A549 (cell line): ENCODE results near the gene TSPAN4. TPM values are rescaled to one million over a fixed set of nuclear protein-coding genes. Genes with fewer than 3 reads are reported as not detected.

Experiments used
- ATAC-seq, 2 experiments: fragments of 200-7000 bp in 1 of 2; fragments of >200 bp in 1 of 2; cut with Nextera tagmentation in 1 of 2; cut with Tn5 transposase in 1 of 2; 3 replicates each; pipeline versions ENCODE4 v1.8.0 to v1.9.1; 2018 to 2020; ENCODE audit warnings: mild to moderate bottlenecking in 1 of 2, moderate library complexity in 1 of 2
- CTCF ChIA-PET: fragments of 300-600 bp; sonication (Branson Sonifier 250); formaldehyde crosslinking; extraction: SDS; loops from one replicate; lab custom pipeline; 2021; ENCODE audit warnings: antibody characterized with exemption, inconsistent platforms; lab: Yijun Ruan, JAX
- POLR2A ChIA-PET: fragments of 350-600 bp; formaldehyde crosslinking; extraction: SDS; loops from one replicate; lab custom pipeline; 2021; ENCODE audit warnings: antibody characterized with exemption, inconsistent platforms; lab: Yijun Ruan, JAX
- DNase-seq, 2 experiments: peaks; one replicate each; pipeline versions ENCODE4 v3.0.0 to v3.0.0-alpha.2; 2011 to 2016; ENCODE audit warnings: low read depth in 1 of 2, low spot score in 1 of 2
- FAIRE-seq: peaks from 2 replicates; lab custom pipeline; 2011; peaks lifted over from hg19 to GRCh38; lab: Jason Lieb, UNC
- H3K27ac ChIP-seq, 2 experiments: fragments of >200 bp; sonication (Bioruptor Twin); formaldehyde crosslinking; 3 replicates each; pipeline ENCODE4 v1.5.1; 2016 to 2017
- H3K4me1 ChIP-seq: fragments of >200 bp; sonication (Bioruptor Twin); formaldehyde crosslinking; 3 replicates; pipeline ENCODE4 v1.6.1; 2016
- H3K4me2 ChIP-seq: fragments of >200 bp; sonication (Bioruptor Twin); formaldehyde crosslinking; 3 replicates; pipeline ENCODE4 v1.6.1; 2016
- H3K4me3 ChIP-seq: fragments of >200 bp; sonication (Bioruptor Twin); formaldehyde crosslinking; 3 replicates; pipeline ENCODE4 v1.5.1; 2016
- H3K9me3 ChIP-seq: fragments of >200 bp; sonication (Bioruptor Twin); formaldehyde crosslinking; 3 replicates; pipeline ENCODE4 v1.6.1; 2016
- BHLHE40 ChIP-seq: IDR thresholded peaks from 2 replicates; pipeline ENCODE4 v1.6.1; 2012; ENCODE audit warnings: low read depth, low read length, inconsistent platforms
- CBX8 ChIP-seq: fragments of 200-600 bp; sonication (generic); IDR thresholded peaks from 2 replicates; pipeline ENCODE4 v1.6.1; 2016
- CHD2 ChIP-seq: fragments of 150-350 bp; IDR thresholded peaks from 2 replicates; pipeline ENCODE4 v1.6.1; 2014; ENCODE audit warnings: low read length; ENCODE audit not compliant: partially characterized antibody
- EHF ChIP-seq: fragments of 250-450 bp; sonication (Bioruptor Pico); IDR thresholded peaks from 2 replicates; pipeline ENCODE4 v1.5.0; 2020; ENCODE audit warnings: mild to moderate bottlenecking
- ESRRA ChIP-seq: fragments of 150-350 bp; IDR thresholded peaks from 2 replicates; pipeline ENCODE4 v1.6.1; 2014; ENCODE audit warnings: mild to moderate bottlenecking, low read length, borderline replicate concordance
- HOXA7 ChIP-seq: fragments of 250-450 bp; sonication (Bioruptor Pico); IDR thresholded peaks from 2 replicates; pipeline ENCODE4 v1.5.0; 2020; ENCODE audit warnings: mild to moderate bottlenecking, moderate library complexity
- JUNB ChIP-seq: fragments of >200 bp; sonication (Bioruptor Twin); formaldehyde crosslinking; IDR thresholded peaks from 2 replicates; pipeline ENCODE4 v1.6.1; 2016
- MAZ ChIP-seq: fragments of 150-350 bp; IDR thresholded peaks from 2 replicates; pipeline ENCODE4 v1.6.1; 2014; ENCODE audit warnings: antibody characterized with exemption, low read depth, low read length, borderline replicate concordance
- NR3C1 ChIP-seq: fragments of >200 bp; sonication (Bioruptor Twin); formaldehyde crosslinking; IDR thresholded peaks from 3 replicates; pipeline ENCODE4 v1.6.1; 2017
- POLR2AphosphoS2 ChIP-seq: conservative IDR thresholded peaks from 2 replicates; pipeline ENCODE4 v1.6.1; 2012; ENCODE audit warnings: low read length, improper control_type of control experiment, inconsistent platforms
- RCOR1 ChIP-seq: fragments of 150-350 bp; IDR thresholded peaks from 2 replicates; pipeline ENCODE4 v1.6.1; 2014; ENCODE audit warnings: antibody characterized with exemption, low read length, low read depth
- SMC3 ChIP-seq: fragments of >200 bp; sonication (Bioruptor Twin); formaldehyde crosslinking; IDR thresholded peaks from 3 replicates; pipeline ENCODE4 v1.6.1; 2018; ENCODE audit warnings: inconsistent platforms
- TFCP2L1 ChIP-seq: fragments of 250-450 bp; sonication (Bioruptor Pico); IDR thresholded peaks from 2 replicates; pipeline ENCODE4 v1.5.0; 2021; ENCODE audit warnings: mild to moderate bottlenecking
- ZSCAN20 ChIP-seq: fragments of 250-450 bp; sonication (Bioruptor Pico); IDR thresholded peaks from 2 replicates; pipeline ENCODE4 v1.8.0; 2022; ENCODE audit warnings: mild to moderate bottlenecking, moderate library complexity
- WGBS: methylation state at CpG from one replicate; pipeline ENCODE4 v1.1.6; 2017; ENCODE audit errors: missing lambda C conversion rate; 5-methylcytosine and 5-hydroxymethylcytosine counted together
- polyA plus RNA-seq, 4 experiments: library from polyadenylated mRNA; depleted of rRNA in 3 of 4; stranded (reverse); fragments of >200 nt; fragmentation: RNase III in 1 of 4; extraction: RNeasy Plus Mini Kit Qiagen cat#74134 plus additional on column Dnase treatment in 1 of 4; gene quantifications; 2 replicates in 3 of 4; 3 replicates in 1 of 4; pipeline ENCODE4 v1.2.3, GENCODE V29; 2011 to 2017
- TF ChIP-seq, protein P1 (sequence below): fragments of >200 bp; sonication (Bioruptor Twin); formaldehyde crosslinking; IDR thresholded peaks from 2 replicates; pipeline ENCODE4 v1.6.1; 2016
- TF ChIP-seq, protein P2 (sequence below): IDR thresholded peaks from 2 replicates; pipeline ENCODE4 v1.6.1; 2012; ENCODE audit warnings: low read depth, borderline replicate concordance
- TF ChIP-seq, protein P3 (sequence below): fragments of 450-650 bp; IDR thresholded peaks from 2 replicates; pipeline ENCODE4 v1.6.1; 2014; ENCODE audit warnings: antibody characterized with exemption
- TF ChIP-seq, protein P4 (sequence below): fragments of 250-450 bp; sonication (Bioruptor Pico); IDR thresholded peaks from 2 replicates; pipeline ENCODE4 v1.5.0; 2020; ENCODE audit warnings: low read depth, mild to moderate bottlenecking, moderate library complexity
- TF ChIP-seq, protein P5 (sequence below): fragments of >200 bp; sonication (Bioruptor Twin); formaldehyde crosslinking; IDR thresholded peaks from 3 replicates; pipeline ENCODE4 v1.5.1; 2016

The TSPAN4 gene
- polyA plus RNA-seq, 2 of the 4 experiments (the other 2 are of a cell fraction), result 83.5 to 145 TPM

DNA sequence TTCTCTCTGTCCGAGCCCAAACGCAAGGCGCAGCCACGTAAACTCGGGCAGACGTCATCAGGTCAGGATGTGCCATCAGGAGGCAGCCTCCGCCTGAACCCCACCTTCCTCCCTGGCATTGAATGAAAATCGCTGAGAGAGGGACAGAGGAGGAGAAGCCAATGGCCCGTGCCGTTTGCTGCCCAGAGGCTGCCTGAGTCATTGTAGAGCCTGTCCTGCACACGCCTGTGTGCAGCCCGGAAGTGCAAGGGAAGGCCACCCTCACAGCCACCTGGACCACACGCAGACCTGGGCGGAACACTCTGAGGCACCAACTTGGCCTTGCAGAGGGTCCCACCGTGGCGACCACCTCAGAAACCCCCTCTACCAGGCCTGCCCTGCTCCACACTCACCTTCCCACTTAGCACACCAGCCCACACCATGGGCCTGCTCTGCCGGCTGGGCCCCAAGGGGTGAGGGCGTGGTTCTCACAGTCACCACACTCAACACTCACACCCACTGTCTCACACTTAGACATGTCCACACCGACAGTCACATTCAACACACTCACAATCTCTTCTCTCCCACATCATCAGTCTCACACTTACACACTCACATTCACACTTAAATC lies 58.9 kb downstream of the TSPAN4 start:
- POLR2A ChIA-PET, result no interaction called here

DNA sequence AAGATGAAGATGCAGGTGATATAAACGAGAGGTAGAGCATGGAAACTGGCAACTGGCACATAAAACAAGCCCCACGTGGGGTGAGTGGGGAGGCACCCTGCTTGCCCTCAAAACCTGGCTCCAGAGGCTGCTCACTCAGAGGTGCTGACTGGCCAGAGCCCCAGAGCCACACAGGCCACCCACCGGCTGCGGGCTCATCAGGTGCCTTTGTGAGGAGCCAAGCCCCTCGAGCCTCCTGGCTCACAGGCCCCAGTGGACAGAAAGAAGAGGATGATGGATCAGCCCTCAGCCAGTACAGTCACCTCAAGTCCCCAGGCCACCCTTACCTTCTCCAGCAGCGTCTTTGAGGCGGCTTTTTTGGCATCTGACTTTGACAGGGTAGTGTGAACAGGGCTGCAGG lies 61.7 kb downstream of the TSPAN4 start:
- DNase-seq (no peak), ATAC-seq (no peak), FAIRE-seq (no peak)
- Histone ChIP-seq H3K4me2 (no peak overlapping the region), H3K9me3 (no peaks in the 10 kb centered on the region), H3K4me1 (peaks cover 4% of the 10 kb centered on the region), H3K4me3 (no peak overlapping the region), H3K27ac (no peak overlapping the region)
- CTCF ChIA-PET, result no interaction called here
- no peak for TF ChIP-seq ZSCAN20 (CRISPR knock-in tag)
- TF ChIP-seq SMC3, result no peak
- TF ChIP-seq EHF (CRISPR knock-in tag), result no peak
- no peak for TF ChIP-seq ESRRA
- TF ChIP-seq, protein P1, sequence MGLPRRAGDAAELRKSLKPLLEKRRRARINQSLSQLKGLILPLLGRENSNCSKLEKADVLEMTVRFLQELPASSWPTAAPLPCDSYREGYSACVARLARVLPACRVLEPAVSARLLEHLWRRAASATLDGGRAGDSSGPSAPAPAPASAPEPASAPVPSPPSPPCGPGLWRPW, result no peak
- no peak for TF ChIP-seq BHLHE40
- TF ChIP-seq CHD2, result no peak
- no peak for TF ChIP-seq NR3C1
- TF ChIP-seq, protein P2, sequence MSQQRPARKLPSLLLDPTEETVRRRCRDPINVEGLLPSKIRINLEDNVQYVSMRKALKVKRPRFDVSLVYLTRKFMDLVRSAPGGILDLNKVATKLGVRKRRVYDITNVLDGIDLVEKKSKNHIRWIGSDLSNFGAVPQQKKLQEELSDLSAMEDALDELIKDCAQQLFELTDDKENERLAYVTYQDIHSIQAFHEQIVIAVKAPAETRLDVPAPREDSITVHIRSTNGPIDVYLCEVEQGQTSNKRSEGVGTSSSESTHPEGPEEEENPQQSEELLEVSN, result no peak
- no peak for TF ChIP-seq MAZ
- TF ChIP-seq, protein P3, sequence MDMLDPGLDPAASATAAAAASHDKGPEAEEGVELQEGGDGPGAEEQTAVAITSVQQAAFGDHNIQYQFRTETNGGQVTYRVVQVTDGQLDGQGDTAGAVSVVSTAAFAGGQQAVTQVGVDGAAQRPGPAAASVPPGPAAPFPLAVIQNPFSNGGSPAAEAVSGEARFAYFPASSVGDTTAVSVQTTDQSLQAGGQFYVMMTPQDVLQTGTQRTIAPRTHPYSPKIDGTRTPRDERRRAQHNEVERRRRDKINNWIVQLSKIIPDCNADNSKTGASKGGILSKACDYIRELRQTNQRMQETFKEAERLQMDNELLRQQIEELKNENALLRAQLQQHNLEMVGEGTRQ, result no peak
- TF ChIP-seq JUNB, result no peak
- TF ChIP-seq TFCP2L1 (CRISPR knock-in tag), result no peak
- TF ChIP-seq HOXA7, result no peak
- TF ChIP-seq RCOR1, result no peak
- TF ChIP-seq CBX8, result no peak
- WGBS, result 94% methylated on average over 7 of the region's 7 CpGs
- POLR2A ChIA-PET, result no interaction called here

More for the DNA sequence above, 58.9 kb downstream of the TSPAN4 start:
- H3K9me3 ChIP-seq, result no peaks in the 10 kb centered on the region
- ATAC-seq (no peak), DNase-seq (no peak)
- no peak overlapping the region for H3K4me2 ChIP-seq
- CTCF ChIA-PET, result no interaction called here
- no peak overlapping the region for H3K27ac ChIP-seq
- TF ChIP-seq, protein P4, sequence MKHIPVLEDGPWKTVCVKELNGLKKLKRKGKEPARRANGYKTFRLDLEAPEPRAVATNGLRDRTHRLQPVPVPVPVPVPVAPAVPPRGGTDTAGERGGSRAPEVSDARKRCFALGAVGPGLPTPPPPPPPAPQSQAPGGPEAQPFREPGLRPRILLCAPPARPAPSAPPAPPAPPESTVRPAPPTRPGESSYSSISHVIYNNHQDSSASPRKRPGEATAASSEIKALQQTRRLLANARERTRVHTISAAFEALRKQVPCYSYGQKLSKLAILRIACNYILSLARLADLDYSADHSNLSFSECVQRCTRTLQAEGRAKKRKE (CRISPR knock-in tag), result no peak
- TF ChIP-seq, protein P2, result no peak
- TF ChIP-seq, protein P5, sequence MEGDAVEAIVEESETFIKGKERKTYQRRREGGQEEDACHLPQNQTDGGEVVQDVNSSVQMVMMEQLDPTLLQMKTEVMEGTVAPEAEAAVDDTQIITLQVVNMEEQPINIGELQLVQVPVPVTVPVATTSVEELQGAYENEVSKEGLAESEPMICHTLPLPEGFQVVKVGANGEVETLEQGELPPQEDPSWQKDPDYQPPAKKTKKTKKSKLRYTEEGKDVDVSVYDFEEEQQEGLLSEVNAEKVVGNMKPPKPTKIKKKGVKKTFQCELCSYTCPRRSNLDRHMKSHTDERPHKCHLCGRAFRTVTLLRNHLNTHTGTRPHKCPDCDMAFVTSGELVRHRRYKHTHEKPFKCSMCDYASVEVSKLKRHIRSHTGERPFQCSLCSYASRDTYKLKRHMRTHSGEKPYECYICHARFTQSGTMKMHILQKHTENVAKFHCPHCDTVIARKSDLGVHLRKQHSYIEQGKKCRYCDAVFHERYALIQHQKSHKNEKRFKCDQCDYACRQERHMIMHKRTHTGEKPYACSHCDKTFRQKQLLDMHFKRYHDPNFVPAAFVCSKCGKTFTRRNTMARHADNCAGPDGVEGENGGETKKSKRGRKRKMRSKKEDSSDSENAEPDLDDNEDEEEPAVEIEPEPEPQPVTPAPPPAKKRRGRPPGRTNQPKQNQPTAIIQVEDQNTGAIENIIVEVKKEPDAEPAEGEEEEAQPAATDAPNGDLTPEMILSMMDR, result no peak
- TF ChIP-seq POLR2AphosphoS2, result no peak
- TF ChIP-seq CHD2, result no peak
- TF ChIP-seq, all 56 proteins: peak for 0
- FAIRE-seq, result no peak
- Histone ChIP-seq H3K4me3 (no peak overlapping the region), H3K4me1 (no peaks in the 10 kb centered on the region)
- 87% methylated on average over 19 of the region's 19 CpGs for WGBS
